HG03103 (cell line): ENCODE results near the gene HBM.
"Not testable (repeated sequence)": the region's sequence is repeated elsewhere in the genome, so short reads cannot be mapped to it uniquely, and the experiment has no call there.

ENCODE experiments used
- ATAC-seq: cut with Tn5 transposase; IDR thresholded peaks from one replicate; pipeline ENCODE4 v1.9.1; 2021; ENCODE audit warnings: low read depth; ENCODE audit not compliant: unreplicated experiment

HBM gene

DNA sequence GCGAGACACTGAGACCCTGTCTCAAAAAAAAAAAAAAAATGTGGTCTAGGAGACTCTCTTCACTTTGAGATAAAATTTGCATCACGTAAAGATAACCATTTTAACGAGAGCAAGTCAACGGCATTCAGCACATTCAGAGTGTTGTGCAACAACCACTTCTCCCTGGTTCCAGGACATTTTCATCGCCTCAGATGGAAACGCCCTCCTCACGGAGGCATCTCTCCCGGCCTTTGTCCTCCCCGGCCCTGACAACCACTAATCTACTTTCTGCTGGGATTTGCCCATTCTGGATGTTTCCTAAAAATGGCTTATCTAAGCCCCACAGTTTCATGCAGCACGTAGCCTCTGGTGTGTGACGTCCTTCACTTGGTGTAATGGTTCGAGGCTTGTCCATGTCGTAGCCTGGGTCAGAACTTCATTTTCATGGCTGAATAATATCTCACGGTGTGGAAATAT, 21.0 kb upstream of the HBM start:
- ATAC-seq = no peak

DNA sequence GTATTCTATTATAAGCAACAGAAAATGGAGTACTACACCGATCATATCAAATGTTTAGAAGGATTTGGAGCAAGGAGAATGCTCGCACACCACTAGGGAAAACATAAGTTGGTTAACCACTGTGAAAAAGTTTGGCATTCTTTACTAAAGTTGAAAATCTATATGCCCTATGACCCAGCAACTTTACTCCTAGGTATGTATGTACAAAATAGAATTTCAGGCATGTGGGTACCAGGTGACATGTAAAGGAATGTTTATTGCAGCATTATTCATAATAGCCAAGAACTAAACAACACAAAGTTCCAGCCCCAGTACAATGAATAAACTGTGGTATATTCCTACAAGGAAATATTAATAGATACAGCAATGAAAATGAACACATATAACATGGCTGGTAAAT, 19.1 kb upstream of the HBM start:
- ATAC-seq = no peak

DNA sequence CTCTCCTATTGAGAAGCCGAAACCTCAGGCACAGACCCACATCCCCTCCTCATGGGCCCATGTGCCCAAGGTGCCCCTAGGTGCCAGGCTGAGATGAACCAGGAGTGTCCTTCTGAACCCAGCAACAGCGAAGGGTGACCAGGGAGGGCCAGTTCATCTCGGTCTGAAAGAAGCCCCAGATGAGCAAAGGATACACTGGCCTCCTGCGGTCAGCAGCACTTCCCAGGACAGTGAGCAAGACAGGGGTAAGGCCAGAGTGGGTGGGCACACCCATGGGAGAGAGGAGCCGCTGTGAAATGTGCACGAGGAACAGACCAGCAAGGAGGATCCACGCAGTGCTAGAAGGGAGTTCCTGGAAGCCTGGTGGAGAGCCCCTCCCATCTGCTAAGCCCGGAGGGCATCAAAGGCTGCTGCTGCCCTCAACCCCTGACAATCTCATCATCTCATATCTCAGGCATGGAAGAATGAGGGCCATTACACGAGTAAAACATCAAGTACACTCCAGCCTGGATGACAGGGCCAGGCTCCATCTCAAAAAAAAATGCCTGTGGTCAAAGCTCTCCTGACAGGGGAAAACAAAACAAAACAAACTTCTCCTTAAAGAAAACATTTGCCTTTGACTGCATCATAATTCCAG, 16.6 kb upstream of the HBM start:
- ATAC-seq = no peak

GRCh38 chr16:152141-153128, 13.3 kb upstream of the HBM start, which contains the start of gene HBZ:
TSS of gene HBZ (plus strand) at chr16:152644. CDS start at chr16:152910, 266 bp downstream.
- no peak for ATAC-seq

- ATAC-seq = not testable (repeated sequence)
Measured at GRCh38 chr16:153129-153521, 12.7 kb upstream of the HBM start.

- not testable (repeated sequence) for ATAC-seq
Measured at GRCh38 chr16:153550-154216, 12.1 kb upstream of the HBM start.

- ATAC-seq = no peak
Measured at GRCh38 chr16:154217-155030, 11.4 kb upstream of the HBM start.

- ATAC-seq = no peak
Measured at GRCh38 chr16:155031-155398, 10.8 kb upstream of the HBM start.

GRCh38 chr16:159136-159849, 6.5 kb upstream of the HBM start:
- ATAC-seq = no peak

DNA sequence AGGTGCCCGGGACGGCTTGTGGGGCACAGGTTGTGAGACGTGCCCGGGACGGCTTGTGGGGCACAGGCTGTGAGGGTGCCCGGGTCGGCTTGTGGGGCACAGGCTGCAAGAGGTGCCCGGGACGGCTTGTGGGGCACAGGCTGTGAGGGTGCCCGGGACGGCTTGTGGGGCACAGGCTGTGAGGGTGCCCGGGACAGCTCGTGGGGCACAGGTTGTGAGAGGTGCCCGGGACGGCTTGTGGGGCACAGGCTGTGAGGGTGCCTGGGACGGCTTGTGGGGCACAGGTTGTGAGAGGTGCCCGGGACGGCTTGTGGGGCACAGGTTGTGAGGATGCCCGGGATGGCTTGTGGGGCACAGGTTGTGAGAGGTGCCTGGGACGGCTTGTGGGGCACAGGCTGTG, 5.5 kb upstream of the HBM start:
- not testable (repeated sequence) for ATAC-seq

- ATAC-seq = no peak
Measured at GRCh38 chr16:160691-161190, 5.0 kb upstream of the HBM start.

DNA sequence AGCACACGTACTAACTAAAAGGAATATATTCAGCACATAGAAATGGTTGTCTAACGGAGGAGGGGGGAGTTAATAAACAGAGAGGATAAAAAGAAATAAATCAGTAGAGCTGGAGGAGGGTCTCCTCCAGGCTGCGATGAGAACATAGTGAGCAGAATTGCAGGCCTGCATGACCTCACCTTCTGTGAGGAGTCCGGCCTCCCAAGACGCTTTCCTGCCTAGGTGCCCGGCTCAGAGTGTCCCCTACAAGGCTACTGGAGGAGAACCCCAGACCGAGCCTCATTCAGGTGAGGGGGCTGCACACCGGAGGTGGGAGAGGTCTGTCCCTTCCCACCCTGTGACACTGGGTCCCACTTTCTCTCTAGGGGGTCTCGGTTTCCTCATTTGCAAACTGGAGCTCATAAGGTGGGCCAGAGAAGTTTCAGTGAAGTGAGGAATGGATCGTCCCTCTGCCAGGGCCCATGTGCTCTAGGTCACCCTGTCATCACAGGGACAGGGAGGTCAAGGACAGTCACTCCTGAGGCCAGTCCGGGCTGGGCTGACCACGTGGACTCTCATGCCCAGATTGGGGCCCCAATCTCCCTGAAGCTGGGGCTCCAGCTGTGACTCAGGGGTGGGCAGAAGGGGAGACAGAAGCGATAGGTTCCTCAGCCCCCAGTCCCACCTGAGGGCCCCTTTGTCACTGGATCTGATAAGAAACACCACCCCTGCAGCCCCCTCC, 3.3 kb upstream of the HBM start:
- ATAC-seq = no peak

DNA sequence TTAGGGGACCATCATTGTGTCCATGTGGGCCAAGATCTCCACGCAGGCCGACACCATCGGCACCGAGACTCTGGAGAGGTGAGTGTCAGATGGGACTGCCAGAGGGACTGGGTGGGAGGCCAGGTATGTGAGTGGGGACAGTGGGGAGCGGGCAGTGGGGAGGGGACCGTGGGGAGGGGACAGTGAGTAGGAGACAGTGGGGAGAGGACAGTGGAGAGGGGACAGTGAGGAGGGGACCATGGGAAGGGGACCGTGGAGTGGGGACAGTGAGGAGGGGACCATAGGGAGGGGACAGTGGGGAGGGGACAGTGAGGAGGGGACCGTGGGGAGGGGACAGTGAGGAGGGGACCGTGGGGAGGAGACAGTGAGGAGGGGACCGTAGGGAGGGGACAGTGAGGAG, 2.6 kb upstream of the HBM start:
- ATAC-seq = not testable (repeated sequence)

GRCh38 chr16:163696-164095, 2.1 kb upstream of the HBM start:
- ATAC-seq = not testable (repeated sequence)

- not testable (repeated sequence) for ATAC-seq
Measured at GRCh38 chr16:164134-164823, 1.5 kb upstream of the HBM start.

DNA sequence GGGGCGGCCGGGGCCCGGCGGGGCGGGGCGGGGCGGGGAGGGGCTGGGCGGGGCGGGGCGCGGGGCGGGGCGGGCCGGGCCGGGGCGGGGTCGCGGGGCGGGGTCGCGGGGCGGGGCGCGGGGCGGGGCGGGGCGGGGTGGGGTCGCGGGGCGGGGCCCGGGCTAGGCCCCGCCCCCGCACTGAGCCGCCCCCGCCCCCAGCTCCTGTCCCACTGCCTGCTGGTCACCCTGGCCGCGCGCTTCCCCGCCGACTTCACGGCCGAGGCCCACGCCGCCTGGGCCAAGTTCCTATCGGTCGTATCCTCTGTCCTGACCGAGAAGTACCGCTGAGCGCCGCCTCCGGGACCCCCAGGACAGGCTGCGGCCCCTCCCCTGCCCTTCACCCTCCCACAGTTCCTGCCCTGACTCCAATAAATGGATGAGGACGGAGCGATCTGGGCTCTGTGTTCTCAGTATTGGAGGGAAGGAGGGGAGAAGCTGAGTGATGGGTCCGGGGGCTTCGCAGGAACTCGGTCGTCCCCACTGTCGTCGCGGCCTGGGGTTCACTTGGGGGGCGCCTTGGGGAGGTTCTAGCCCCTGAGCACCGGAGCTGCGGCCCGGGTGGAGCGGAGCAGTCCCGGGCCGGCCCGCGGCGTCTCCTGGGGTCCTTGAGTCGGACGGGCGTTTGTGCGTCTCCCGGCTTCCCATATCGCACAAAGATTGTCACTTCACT, 795 bp upstream of the HBM start:
- ATAC-seq = no peak

DNA sequence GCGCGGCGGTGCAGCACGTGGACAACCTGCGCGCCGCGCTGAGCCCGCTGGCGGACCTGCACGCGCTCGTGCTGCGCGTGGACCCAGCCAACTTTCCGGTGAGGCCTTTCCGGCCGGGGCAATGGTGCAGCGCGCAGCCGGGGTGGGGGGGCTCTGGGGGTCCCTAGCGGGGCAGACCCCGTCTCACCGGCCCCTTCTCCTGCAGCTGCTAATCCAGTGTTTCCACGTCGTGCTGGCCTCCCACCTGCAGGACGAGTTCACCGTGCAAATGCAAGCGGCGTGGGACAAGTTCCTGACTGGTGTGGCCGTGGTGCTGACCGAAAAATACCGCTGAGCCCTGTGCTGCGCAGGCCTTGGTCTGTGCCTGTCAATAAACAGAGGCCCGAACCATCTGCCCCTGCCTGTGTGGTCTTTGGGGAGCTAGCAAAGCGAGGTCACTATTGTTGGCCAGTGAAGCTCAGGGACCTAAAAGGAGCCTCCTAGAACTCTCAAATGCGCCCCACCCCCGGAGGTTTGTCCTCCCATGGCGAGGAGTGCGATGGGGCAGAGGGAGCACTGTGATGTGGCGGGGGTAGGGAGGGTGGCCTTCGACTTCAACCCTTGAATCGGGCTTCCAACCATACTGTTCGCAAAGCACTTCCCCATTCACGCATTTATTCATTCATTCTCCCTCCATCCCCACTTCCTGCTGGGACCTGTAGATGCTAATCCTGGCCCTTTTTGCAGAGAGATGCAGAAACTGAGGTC, 770 bp downstream of the HBM start:
- no peak for ATAC-seq
